ENCODE measurements around the gene ENTPD1.

Gene ENTPD1

GRCh38 chr10:95820363-95820762, 64.4 kb downstream of the ENTPD1 start:
- TF ChIP-seq ZNF585B (tag by site-specific recombination; IDR thresholded peaks at IDR 0.05) (no peak), ZNF837 (tag by site-specific recombination; IDR thresholded peaks at IDR 0.05) (no peak), GLI2 (tag by site-specific recombination; IDR thresholded peaks at IDR 0.05; ENCODE audit: borderline replicate concordance, low read depth) (no peak), ZNF248 (tag by site-specific recombination; IDR thresholded peaks at IDR 0.05) (no peak), ZNF747 (tag by site-specific recombination; IDR thresholded peaks at IDR 0.05) (no peak), ZBTB48 (tag by site-specific recombination; IDR thresholded peaks at IDR 0.05) (no peak), KLF1 (tag by site-specific recombination; IDR thresholded peaks at IDR 0.05) (no peak), PATZ1 (tag by site-specific recombination; IDR thresholded peaks at IDR 0.05) (no peak), ZNF513 (tag by site-specific recombination; IDR thresholded peaks at IDR 0.05) (no peak), ZNF148 (tag by site-specific recombination; IDR thresholded peaks at IDR 0.05; ENCODE audit: borderline replicate concordance) (no peak), ZNF398 (tag by site-specific recombination; IDR thresholded peaks at IDR 0.05) (no peak)
- ChIA-PET CTCF (interaction anchor here (0.6 to 2.9 kb wide), 4 partner anchors 18 to 127 kb away, joined by 3 to 14 read pairs (median 6); partner anchors contain the start of gene TCTN3), POLR2A (no interaction called here)
- Histone ChIP-seq H3K36me3 (ENCODE audit: control insufficient read depth in 2 of 2, insufficient read depth in 1 of 2, low read length in 2 of 2) (no peaks in the 10 kb centered on the region), H3K27ac (ENCODE audit: extremely low read depth, low read depth, low read length) (no peak overlapping the region), H3K9me3 (ENCODE audit: control insufficient read depth, insufficient read depth, low read depth, low read length) (no peaks in the 10 kb centered on the region), H3K4me3 (ENCODE audit: low read depth, low read length) (no peak overlapping the region), H3K4me1 (ENCODE audit: control insufficient read depth, insufficient read depth, low read length) (no peaks in the 10 kb centered on the region; the same call in 1 of the 2 replicates)

- POLR2A ChIA-PET, result interaction anchor here (0.6 kb wide), 1 partner anchor 66 kb away, joined by 3 read pairs; no protein-coding TSS in a partner anchor
- CTCF ChIA-PET, result interaction anchor here (0.5 to 2.1 kb wide), 3 partner anchors 9 to 128 kb away, joined by 3 to 8 read pairs (median 5); partner anchors contain the start of gene TCTN3
- Histone ChIP-seq H3K9me3 (ENCODE audit: control insufficient read depth, insufficient read depth, low read depth, low read length) (no peaks in the 10 kb centered on the region), H3K4me3 (ENCODE audit: low read depth, low read length) (no peak overlapping the region), H3K27ac (ENCODE audit: extremely low read depth, low read depth, low read length) (no peak overlapping the region), H3K36me3 (ENCODE audit: control insufficient read depth in 2 of 2, insufficient read depth in 1 of 2, low read length in 2 of 2) (no peaks in the 10 kb centered on the region), H3K4me1 (ENCODE audit: control insufficient read depth, insufficient read depth, low read length) (no peaks in the 10 kb centered on the region; the same call in 1 of the 2 replicates)
- no peak for TF ChIP-seq KLF9 (tag by site-specific recombination; IDR thresholded peaks at IDR 0.05; ENCODE audit: low read depth)
- no peak for TF ChIP-seq ZBTB48 (tag by site-specific recombination; IDR thresholded peaks at IDR 0.05)
- no peak for TF ChIP-seq IKZF3 (tag by site-specific recombination; IDR thresholded peaks at IDR 0.05)
- TF ChIP-seq ZNF629 (tag by site-specific recombination; IDR thresholded peaks at IDR 0.05), result no peak
- TF ChIP-seq SP7 (tag by site-specific recombination; IDR thresholded peaks at IDR 0.05), result no peak
- no peak for TF ChIP-seq ZNF670 (tag by site-specific recombination; IDR thresholded peaks at IDR 0.05; ENCODE audit: low read depth)
- TF ChIP-seq ZSCAN18 (tag by site-specific recombination; IDR thresholded peaks at IDR 0.05), result no peak
- TF ChIP-seq OVOL3 (tag by site-specific recombination; IDR thresholded peaks at IDR 0.05), result no peak
- TF ChIP-seq ZNF169 (tag by site-specific recombination; IDR thresholded peaks at IDR 0.05), result no peak
- no peak for TF ChIP-seq REST (tag by site-specific recombination; IDR thresholded peaks at IDR 0.05)
- no peak for TF ChIP-seq ZBTB8A (tag by site-specific recombination; IDR thresholded peaks at IDR 0.05)
- no peak for TF ChIP-seq ZNF529 (tag by site-specific recombination; IDR thresholded peaks at IDR 0.05; ENCODE audit: insufficient replicate concordance)
Observed at GRCh38 chr10:95821720-95822119, 65.8 kb downstream of the ENTPD1 start.

Measured in HEK293 (cell line).